HTR-8/SVneo (cell line): Measurements from ENCODE around the gene WNT2B.
"Not testable (repeated sequence)": the region's sequence is repeated elsewhere in the genome, so short reads cannot be mapped to it uniquely, and the experiment has no call there.

Source experiments
- DNase-seq: peaks from one replicate; pipeline ENCODE4 v3.0.0; 2011; ENCODE audit warnings: low spot score, mixed read lengths; ENCODE audit not compliant: insufficient read length
- FAIRE-seq: peaks from 2 replicates; lab custom pipeline; 2011; peaks lifted over from hg19 to GRCh38; lab: Jason Lieb, UNC

Gene WNT2B

DNA sequence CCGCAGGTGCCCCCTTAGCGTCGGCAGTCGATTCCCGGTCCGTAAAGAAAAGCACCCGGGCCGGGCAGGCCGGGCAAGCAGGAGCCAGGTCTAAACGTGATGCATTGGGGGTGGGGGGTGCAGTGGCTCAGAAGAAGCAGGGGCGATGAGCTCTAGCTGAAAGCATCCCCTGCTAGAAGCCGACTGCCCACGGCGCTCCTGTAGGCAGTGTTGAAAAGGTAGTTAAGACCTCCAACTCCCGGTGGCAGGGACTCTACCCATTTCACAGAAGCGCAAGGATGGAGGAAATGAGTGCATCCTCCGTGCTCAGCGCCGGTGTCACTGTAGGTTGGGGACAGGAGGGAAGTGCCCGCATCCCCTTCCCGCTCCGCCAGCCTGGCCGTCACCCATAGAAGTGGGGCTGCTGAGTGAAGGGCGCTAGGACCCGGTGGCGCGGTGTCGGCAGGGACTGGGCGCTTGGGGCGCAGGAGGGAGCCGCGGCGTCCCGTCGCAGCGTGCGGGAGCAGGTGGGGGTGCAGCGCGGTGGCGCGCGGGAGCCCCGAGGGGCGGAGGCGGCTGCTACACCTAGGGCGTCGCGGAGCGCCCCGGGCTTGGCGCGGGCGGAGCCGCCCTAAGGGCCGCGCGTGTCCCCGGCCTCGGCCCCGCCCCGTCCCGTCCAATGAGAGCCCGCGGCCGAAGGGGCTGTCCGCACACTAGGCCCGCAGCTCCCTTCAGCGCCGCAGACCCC is at the start of gene WNT2B:
WNT2B (plus strand) TSS at position 688 of the 727 bp plus-strand sequence. CDS start 298 bp downstream, outside the sequence.
- DNase-seq, result no peak
- no peak for FAIRE-seq

- no peak for FAIRE-seq
- no peak for DNase-seq
Measured at GRCh38 chr1:112460615-112461014, 48.1 kb upstream of the WNT2B start.

DNA sequence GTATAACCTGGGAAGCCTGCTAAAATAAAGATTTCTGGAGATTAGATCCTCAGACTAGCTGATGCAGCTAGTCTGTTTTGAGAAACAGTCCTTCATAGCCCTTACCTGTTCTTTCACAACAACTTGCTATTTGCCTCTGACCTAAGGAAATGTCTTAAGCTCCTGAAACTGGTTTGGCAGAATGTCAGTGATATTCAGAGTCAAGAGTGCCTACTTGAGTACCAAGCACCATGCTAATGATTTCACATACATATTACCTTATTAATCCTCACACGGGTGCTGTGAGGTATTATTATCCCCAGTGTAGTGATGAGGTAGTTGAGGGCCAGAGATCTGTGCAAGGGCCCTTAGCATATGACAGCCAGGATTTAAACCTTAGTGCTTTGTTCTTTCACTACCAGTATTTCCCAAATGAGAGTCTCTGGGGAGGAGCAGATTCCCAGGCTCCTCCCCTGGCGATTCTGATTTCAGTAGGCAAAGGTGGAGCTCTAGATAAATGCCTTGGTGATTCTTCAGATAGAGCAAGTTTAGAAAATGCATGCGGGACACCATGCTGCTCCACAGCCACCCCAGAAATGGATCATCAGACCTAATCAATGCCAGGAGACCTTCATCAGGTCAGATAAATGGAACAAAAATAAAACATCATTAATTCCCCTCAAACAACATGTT is 47.4 kb upstream of the WNT2B start:
- DNase-seq (no peak), FAIRE-seq (no peak)

GRCh38 chr1:112462953-112463279 is 45.8 kb upstream of the WNT2B start:
- DNase-seq (no peak), FAIRE-seq (no peak)

- no peak for FAIRE-seq
- DNase-seq, result no peak
Measured at GRCh38 chr1:112464501-112464900, 44.3 kb upstream of the WNT2B start.

DNA sequence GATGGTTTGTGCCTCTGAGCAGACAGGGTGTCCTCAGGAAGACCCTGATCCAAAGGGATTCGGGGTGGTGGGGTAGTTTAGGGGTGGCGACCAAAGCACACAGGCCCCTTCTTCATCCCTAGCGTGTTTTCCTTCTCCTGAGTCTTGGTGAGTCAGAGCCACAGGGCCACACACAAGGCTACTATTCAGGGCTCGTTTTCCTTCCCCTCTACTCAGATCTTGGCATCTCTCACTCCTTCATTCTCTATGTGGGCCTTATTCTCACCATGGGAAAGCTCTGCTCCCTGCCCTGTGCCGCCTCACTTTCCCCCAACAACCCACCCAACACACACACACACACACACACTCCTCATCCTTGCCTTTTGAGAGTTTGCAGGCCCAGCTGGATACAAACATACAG is 43.6 kb upstream of the WNT2B start:
- no peak for FAIRE-seq
- DNase-seq, result no peak

DNA sequence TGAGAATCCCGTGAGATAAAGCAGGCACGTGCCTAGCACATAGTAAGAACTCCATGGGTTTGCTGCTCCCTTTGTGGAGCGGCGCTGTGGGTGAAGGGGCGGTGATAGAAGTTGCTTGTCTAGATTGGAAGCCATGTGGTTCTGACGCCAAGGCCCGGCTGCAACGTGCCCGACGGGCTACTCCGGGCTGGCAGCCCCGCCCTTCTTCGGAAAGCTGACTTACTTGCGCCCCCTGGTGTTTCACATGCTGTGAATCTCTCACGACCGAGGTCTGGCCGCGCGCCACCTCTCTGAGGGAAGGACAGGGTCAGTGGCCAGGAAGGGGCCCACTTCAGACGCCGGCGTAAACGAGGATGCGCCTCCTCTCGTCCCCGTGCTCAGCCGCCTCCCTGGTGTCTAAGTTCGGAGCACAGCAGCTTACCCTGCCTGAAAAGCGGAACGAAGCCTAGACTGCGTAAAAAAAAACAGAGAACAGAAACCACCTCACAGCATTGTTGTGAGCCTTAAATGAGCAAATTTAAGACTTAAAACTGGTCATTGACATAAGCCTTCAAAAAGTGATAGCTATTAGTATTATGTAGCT is 42.6 kb upstream of the WNT2B start:
- FAIRE-seq (peak; percentile 48), DNase-seq (peak; percentile 68)

- FAIRE-seq, DNase-seq: not testable (repeated sequence)
Measured at GRCh38 chr1:112470324-112470723, 38.4 kb upstream of the WNT2B start.

GRCh38 chr1:112470966-112471365 is 37.8 kb upstream of the WNT2B start:
- FAIRE-seq, result no peak

DNA sequence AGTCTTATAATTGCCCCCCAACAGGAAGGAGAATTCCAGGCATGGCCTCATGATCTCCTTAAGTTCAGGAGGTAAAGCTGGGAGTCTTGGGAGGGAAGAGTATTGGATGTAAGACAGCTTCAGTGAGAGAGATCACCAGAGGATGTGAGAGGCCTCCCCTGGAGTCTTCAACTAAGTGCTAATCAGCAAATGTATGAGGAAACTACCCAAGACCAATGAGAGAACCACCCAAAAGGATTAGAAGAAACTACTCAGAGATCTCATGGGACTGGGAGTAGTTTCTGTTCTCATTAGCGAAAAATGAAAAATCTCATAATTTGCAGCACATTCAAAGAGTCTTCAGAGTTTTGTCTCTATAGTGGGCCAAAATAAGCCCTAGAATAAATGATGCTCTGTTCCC is 36.6 kb upstream of the WNT2B start:
- no peak for FAIRE-seq

More at GRCh38 chr1:112470966-112471365, 37.8 kb upstream of the WNT2B start:
- DNase-seq, result no peak

GRCh38 chr1:112477550-112477949 is 31.2 kb upstream of the WNT2B start:
- DNase-seq (no peak), FAIRE-seq (no peak)

More for the DNA sequence above, 36.6 kb upstream of the WNT2B start:
- DNase-seq, result no peak

DNA sequence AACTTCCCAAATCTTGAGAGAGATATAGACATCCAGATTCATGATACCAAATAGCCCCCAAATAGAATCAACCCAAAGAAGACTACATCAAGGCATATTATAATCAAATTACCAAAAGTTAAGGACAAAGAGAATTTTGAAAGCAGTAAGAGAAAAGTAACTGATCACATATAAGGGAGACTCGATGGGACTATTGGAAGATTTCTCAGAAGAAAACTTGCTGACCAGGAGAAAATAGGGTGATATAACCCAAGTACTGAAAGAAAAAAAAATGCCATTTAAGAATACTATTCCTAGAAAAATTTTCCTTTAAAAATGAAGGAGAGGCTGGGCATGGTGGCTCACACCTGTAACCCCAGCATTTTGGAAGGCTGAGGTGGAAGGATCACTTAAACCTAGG is 30.5 kb upstream of the WNT2B start:
- DNase-seq (no peak), FAIRE-seq (no peak)

- DNase-seq, FAIRE-seq: not testable (repeated sequence)
Measured at GRCh38 chr1:112486063-112486462, 22.7 kb upstream of the WNT2B start.

DNA sequence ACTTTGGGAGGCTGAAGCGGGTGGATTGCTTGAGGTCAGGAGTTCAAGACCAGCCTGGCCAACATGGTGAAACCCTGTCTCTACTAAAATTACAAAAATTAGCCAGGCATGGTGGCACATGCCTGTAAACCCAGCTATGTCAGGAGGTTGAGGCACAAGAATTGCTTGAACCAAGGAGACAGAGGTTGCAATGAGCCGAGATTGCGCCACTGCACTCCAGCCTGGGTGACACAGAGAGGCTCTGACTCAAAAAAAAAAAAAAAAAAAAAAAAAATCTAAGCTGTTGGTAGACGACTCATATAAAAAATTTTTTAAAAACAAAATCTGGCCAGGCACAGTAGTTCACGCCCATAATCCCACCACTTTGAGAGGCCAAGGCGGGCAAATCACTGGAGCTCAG is 21.1 kb upstream of the WNT2B start:
- not testable (repeated sequence) for FAIRE-seq, DNase-seq

- no peak for FAIRE-seq
- no peak for DNase-seq
Measured at GRCh38 chr1:112488141-112488540, 20.6 kb upstream of the WNT2B start.

- FAIRE-seq (no peak), DNase-seq (no peak)
Measured at GRCh38 chr1:112492076-112492475, 16.7 kb upstream of the WNT2B start.

DNA sequence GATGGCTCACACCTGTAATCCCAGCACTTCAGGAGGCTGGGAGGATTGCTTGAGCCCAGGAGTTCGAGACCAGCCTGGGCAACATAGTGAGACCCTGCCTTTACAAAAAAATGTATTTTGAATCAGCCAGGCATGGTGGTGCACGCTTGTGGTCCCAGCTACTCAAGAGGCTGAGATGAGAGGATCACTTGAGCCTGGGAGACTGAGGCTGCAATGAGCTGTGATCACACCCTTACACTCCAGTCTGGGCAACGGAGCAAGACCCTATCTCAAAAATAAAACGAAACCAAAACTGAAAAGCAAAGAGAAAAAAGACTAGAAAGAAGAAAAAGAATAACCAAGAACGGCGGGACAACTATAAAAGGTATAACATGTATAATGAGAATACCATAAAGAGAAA is 15.4 kb upstream of the WNT2B start:
- no peak for FAIRE-seq
- DNase-seq, result no peak

DNA sequence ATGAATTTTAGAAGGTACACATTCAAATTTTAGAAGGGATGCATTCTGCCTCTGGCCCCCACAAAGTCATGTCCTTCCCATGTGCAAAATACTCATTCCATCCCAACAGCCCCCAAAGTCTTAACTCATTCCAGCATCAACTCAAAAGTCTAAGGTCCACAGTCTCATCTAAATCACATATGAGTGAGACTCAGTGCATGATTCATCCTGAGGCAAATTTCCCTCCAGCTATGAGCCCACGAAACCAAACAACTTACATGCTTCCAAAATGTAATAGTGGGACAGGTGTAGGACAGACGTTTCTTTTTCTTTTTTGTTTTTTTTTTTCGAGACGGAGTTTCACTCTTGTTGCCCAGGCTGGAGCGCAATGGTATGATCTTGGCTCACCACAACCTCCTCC is 12.5 kb upstream of the WNT2B start:
- FAIRE-seq (no peak), DNase-seq (no peak)

- no peak for FAIRE-seq
- DNase-seq, result peak; percentile 45
Measured at GRCh38 chr1:112501810-112502641, 6.7 kb upstream of the WNT2B start.

DNA sequence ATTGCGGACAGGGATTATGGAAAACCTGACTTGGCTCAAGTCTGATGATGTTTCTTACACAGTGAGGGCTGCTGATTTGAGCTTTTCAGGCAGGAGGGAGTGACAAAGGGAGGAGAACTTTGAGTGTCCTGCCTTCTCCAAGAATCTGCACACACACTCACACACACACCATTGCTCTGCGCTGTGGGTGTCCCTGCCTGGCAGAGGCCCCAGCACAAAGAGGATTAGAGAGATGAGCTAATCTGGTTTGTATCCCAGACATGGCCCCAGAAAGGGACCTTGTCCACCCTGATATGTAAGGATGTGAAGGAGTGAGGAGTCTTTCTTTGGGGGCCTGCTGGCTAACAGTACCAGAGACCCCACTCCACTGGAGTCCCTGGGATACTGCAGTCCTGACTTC is 5.9 kb upstream of the WNT2B start:
- FAIRE-seq (no peak), DNase-seq (no peak)
